WTC11 (cell line): ENCODE data around the gene MEX3C.

Experiments
- ESRRA ChIP-seq: sonication (generic); formaldehyde crosslinking; IDR thresholded peaks from 2 replicates; pipeline ENCODE4 v1.8.1; 2022; ENCODE audit warnings: mild to moderate bottlenecking, missing genetic modification reagents, borderline replicate concordance
- JUN ChIP-seq: sonication (generic); formaldehyde crosslinking; IDR thresholded peaks from 2 replicates; pipeline ENCODE4 v1.8.0; 2023; ENCODE audit warnings: mild to moderate bottlenecking, missing genetic modification reagents
- ZNF138 ChIP-seq: sonication (generic); formaldehyde crosslinking; conservative IDR thresholded peaks from 2 replicates; pipeline ENCODE4 v1.8.1; 2022; ENCODE audit warnings: mild to moderate bottlenecking, moderate library complexity, missing genetic modification reagents
- ZNF263 ChIP-seq: sonication (generic); formaldehyde crosslinking; IDR thresholded peaks from 2 replicates; pipeline ENCODE4 v1.8.1; 2022; ENCODE audit warnings: low read depth, mild to moderate bottlenecking, moderate library complexity, missing genetic modification reagents
- ZSCAN18 ChIP-seq: fragments of 250-450 bp; sonication (Bioruptor Pico); IDR thresholded peaks from 2 replicates; pipeline ENCODE4 v2.1.2; 2022; ENCODE audit warnings: mild to moderate bottlenecking, moderate library complexity
- TF ChIP-seq, protein P1 (sequence below): fragments of 200-600 bp; IDR thresholded peaks from 2 replicates; pipeline ENCODE4 v1.8.0; 2022; ENCODE audit warnings: antibody characterized with exemption
- TF ChIP-seq, protein P2 (sequence below): sonication (generic); formaldehyde crosslinking; IDR thresholded peaks from 2 replicates; pipeline ENCODE4 v1.8.1; 2023; ENCODE audit warnings: mild to moderate bottlenecking, missing genetic modification reagents, moderate library complexity

- TF ChIP-seq ZNF138 (CRISPR knock-in tag) (no peak), ZNF263 (CRISPR knock-in tag) (no peak), ZSCAN18 (CRISPR knock-in tag) (no peak), ESRRA (CRISPR knock-in tag) (no peak), JUN (CRISPR knock-in tag) (no peak)
- TF ChIP-seq, protein P1, sequence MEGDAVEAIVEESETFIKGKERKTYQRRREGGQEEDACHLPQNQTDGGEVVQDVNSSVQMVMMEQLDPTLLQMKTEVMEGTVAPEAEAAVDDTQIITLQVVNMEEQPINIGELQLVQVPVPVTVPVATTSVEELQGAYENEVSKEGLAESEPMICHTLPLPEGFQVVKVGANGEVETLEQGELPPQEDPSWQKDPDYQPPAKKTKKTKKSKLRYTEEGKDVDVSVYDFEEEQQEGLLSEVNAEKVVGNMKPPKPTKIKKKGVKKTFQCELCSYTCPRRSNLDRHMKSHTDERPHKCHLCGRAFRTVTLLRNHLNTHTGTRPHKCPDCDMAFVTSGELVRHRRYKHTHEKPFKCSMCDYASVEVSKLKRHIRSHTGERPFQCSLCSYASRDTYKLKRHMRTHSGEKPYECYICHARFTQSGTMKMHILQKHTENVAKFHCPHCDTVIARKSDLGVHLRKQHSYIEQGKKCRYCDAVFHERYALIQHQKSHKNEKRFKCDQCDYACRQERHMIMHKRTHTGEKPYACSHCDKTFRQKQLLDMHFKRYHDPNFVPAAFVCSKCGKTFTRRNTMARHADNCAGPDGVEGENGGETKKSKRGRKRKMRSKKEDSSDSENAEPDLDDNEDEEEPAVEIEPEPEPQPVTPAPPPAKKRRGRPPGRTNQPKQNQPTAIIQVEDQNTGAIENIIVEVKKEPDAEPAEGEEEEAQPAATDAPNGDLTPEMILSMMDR: no peak
- TF ChIP-seq, protein P2, sequence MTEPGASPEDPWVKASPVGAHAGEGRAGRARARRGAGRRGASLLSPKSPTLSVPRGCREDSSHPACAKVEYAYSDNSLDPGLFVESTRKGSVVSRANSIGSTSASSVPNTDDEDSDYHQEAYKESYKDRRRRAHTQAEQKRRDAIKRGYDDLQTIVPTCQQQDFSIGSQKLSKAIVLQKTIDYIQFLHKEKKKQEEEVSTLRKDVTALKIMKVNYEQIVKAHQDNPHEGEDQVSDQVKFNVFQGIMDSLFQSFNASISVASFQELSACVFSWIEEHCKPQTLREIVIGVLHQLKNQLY (CRISPR knock-in tag): no peak
Measured at GRCh38 chr18:51146909-51147308, 50.6 kb downstream of the MEX3C start.
